ENCODE measurements around the gene ERN2. TPM values are rescaled to one million over a fixed set of nuclear protein-coding genes. Genes with fewer than 3 reads are reported as not detected.

The ERN2 gene
- polyA plus RNA-seq, 1 of the 3 experiments (the other 2 are of a cell fraction): 0.03 TPM

DNA sequence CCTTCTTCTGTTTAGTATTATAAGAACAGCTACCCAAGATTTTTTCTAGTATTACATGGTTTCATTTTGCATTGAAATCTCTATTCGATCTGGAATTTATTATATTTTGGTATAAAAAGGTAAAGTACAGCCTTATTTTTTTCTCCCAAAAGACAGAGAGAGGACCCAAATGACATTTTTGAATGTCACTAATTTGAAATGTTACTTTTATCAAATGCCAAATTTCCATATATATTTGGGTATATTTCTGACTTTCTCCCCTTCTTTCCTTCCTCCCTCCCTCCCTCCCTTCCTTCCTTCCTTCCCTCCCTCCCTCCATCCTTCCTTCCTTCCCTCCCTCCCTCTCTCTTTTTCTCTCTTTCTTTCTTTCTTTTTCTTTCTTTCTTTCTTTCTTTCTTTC is 35.6 kb upstream of the ERN2 start:
- Histone ChIP-seq H3K36me3 (replicated peaks in 1 of 2; ENCODE audit: control insufficient read depth in 1 of 2, insufficient read depth in 2 of 2, low read length in 1 of 2) (no peaks in the 10 kb centered on the region), H3K9me2 (no peaks in the 10 kb centered on the region), H3K4me2 (no peak overlapping the region), H3K27ac (ENCODE audit: low read depth in 2 of 2, low read length in 1 of 2) (no peak overlapping the region), H3K4me3 (ENCODE audit: low read depth in 2 of 2, low read length in 1 of 2) (no peak overlapping the region), H2AFZ (ENCODE audit: low read depth) (no peak overlapping the region), H3K9ac (no peak overlapping the region), H4K20me1 (ENCODE audit: insufficient read depth) (no peaks in the 10 kb centered on the region), H3K9me3 (no peaks in the 10 kb centered on the region), H3K4me1 (ENCODE audit: control insufficient read depth in 1 of 2, insufficient read depth in 2 of 2, low read depth in 1 of 2, low read length in 1 of 2) (no peaks in the 10 kb centered on the region), H3F3A (replicated peaks; ENCODE audit: insufficient read depth) (no peaks in the 10 kb centered on the region), H3K79me2 (ENCODE audit: insufficient read depth) (no peaks in the 10 kb centered on the region), H3K27me3 (ENCODE audit: insufficient read depth) (peaks cover 20% of the 10 kb centered on the region; the same call in 1 of the 2 replicates)
- ChIA-PET CTCF (no interaction called here), POLR2A (interaction anchor here (0.6 kb wide), 1 partner anchor 42 kb away, joined by 3 read pairs; no protein-coding TSS in a partner anchor)
- DNase-seq: no peak
- TF ChIP-seq ELF1 (IDR thresholded peaks at IDR 0.05) (no peak), POLR2AphosphoS5 (IDR thresholded peaks at IDR 0.05; ENCODE audit: low read depth, low read length) (no peak), MXI1 (IDR thresholded peaks at IDR 0.05; ENCODE audit: low read depth, low read length) (no peak), EZH2phosphoT487 (IDR thresholded peaks at IDR 0.05; ENCODE audit: borderline replicate concordance, low read depth) (no peak), TEAD4 (IDR thresholded peaks at IDR 0.05; ENCODE audit: borderline replicate concordance, insufficient read depth) (no peak), GATA2 (CRISPR knock-in tag; IDR thresholded peaks at IDR 0.05) (no peak), RAD21 (IDR thresholded peaks at IDR 0.05; ENCODE audit: low read length) (no peak), FOXJ3 (CRISPR knock-in tag; IDR thresholded peaks at IDR 0.05) (no peak), SMC3 (IDR thresholded peaks at IDR 0.05; ENCODE audit: low read depth, low read length) (no peak), CHD2 (IDR thresholded peaks at IDR 0.05; ENCODE audit: low read length, partially characterized antibody) (no peak), TAF1 (IDR thresholded peaks at IDR 0.05; ENCODE audit: borderline replicate concordance, low read depth, low read length) (no peak), JUND (IDR thresholded peaks at IDR 0.05) (no peak), TCF12 (IDR thresholded peaks at IDR 0.05) (no peak), YY1 (IDR thresholded peaks at IDR 0.05; ENCODE audit: low read depth) (no peak)
- TF ChIP-seq, protein P1, sequence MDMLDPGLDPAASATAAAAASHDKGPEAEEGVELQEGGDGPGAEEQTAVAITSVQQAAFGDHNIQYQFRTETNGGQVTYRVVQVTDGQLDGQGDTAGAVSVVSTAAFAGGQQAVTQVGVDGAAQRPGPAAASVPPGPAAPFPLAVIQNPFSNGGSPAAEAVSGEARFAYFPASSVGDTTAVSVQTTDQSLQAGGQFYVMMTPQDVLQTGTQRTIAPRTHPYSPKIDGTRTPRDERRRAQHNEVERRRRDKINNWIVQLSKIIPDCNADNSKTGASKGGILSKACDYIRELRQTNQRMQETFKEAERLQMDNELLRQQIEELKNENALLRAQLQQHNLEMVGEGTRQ (IDR thresholded peaks at IDR 0.05; ENCODE audit: borderline replicate concordance, low read depth, low read length): no peak
- TF ChIP-seq, protein P2, sequence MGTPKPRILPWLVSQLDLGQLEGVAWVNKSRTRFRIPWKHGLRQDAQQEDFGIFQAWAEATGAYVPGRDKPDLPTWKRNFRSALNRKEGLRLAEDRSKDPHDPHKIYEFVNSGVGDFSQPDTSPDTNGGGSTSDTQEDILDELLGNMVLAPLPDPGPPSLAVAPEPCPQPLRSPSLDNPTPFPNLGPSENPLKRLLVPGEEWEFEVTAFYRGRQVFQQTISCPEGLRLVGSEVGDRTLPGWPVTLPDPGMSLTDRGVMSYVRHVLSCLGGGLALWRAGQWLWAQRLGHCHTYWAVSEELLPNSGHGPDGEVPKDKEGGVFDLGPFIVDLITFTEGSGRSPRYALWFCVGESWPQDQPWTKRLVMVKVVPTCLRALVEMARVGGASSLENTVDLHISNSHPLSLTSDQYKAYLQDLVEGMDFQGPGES (IDR thresholded peaks at IDR 0.05; ENCODE audit: low read depth, low read length): no peak
- TF ChIP-seq, protein P3, sequence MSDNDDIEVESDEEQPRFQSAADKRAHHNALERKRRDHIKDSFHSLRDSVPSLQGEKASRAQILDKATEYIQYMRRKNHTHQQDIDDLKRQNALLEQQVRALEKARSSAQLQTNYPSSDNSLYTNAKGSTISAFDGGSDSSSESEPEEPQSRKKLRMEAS (IDR thresholded peaks at IDR 0.05; ENCODE audit: low read depth): no peak
- TF ChIP-seq, protein P4, sequence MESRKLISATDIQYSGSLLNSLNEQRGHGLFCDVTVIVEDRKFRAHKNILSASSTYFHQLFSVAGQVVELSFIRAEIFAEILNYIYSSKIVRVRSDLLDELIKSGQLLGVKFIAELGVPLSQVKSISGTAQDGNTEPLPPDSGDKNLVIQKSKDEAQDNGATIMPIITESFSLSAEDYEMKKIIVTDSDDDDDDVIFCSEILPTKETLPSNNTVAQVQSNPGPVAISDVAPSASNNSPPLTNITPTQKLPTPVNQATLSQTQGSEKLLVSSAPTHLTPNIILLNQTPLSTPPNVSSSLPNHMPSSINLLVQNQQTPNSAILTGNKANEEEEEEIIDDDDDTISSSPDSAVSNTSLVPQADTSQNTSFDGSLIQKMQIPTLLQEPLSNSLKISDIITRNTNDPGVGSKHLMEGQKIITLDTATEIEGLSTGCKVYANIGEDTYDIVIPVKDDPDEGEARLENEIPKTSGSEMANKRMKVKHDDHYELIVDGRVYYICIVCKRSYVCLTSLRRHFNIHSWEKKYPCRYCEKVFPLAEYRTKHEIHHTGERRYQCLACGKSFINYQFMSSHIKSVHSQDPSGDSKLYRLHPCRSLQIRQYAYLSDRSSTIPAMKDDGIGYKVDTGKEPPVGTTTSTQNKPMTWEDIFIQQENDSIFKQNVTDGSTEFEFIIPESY (IDR thresholded peaks at IDR 0.05; ENCODE audit: borderline replicate concordance, low read depth): no peak
- TF ChIP-seq, protein P5, sequence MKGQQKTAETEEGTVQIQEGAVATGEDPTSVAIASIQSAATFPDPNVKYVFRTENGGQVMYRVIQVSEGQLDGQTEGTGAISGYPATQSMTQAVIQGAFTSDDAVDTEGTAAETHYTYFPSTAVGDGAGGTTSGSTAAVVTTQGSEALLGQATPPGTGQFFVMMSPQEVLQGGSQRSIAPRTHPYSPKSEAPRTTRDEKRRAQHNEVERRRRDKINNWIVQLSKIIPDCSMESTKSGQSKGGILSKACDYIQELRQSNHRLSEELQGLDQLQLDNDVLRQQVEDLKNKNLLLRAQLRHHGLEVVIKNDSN (IDR thresholded peaks at IDR 0.05; ENCODE audit: borderline replicate concordance, low read depth): no peak
- WGBS (ENCODE audit: low lambda C conversion rate): 7% methylated on average over 1 of the region's 1 CpG
